Heart right ventricle (tissue), 16 donors: ENCODE measurements around the gene ADAMTSL5. TPM values are rescaled to one million over a fixed set of nuclear protein-coding genes. Genes with fewer than 3 reads are reported as not detected.
A peak's percentile ranks its signal among the peaks of the same experiment; 100 is the strongest.

ENCODE experiments used
- ATAC-seq, 8 donors: fragments of 200-7000 bp; cut with Tn5 transposase; one replicate each; pipeline ENCODE4 v1.9.1; 2020; ENCODE audit warnings: mild to moderate bottlenecking in 8 of 8, moderate library complexity in 8 of 8, moderate number of reproducible peaks in 1 of 8
- DNase-seq, 2 donors: peaks; one replicate each; pipeline ENCODE4 v3.0.0-alpha.2; 2020
- H3K27ac ChIP-seq, 10 donors: fragments of 200-600 bp; sonication (generic) in 2 of 10; one replicate each; pipeline versions ENCODE4 v1.5.0 to v1.8.0; 2020 to 2022; ENCODE audit warnings: mild to moderate bottlenecking in 3 of 10
- H3K27me3 ChIP-seq, 7 donors: fragments of 200-600 bp; one replicate each; pipeline ENCODE4 v1.8.0; 2021 to 2022; ENCODE audit warnings: mild to moderate bottlenecking in 2 of 7
- H3K36me3 ChIP-seq, 9 donors: fragments of 200-600 bp; sonication (generic) in 1 of 9; one replicate each; pipeline versions ENCODE4 v1.5.0 to v1.8.0; 2020 to 2022; ENCODE audit warnings: mild to moderate bottlenecking in 2 of 9
- H3K4me1 ChIP-seq, 9 donors: fragments of 200-600 bp; sonication (generic) in 1 of 9; one replicate each; pipeline versions ENCODE4 v1.5.0 to v1.8.0; 2020 to 2022; ENCODE audit warnings: mild to moderate bottlenecking in 4 of 9
- H3K4me3 ChIP-seq, 10 donors: fragments of 200-600 bp; sonication (generic) in 2 of 10; one replicate each; pipeline versions ENCODE4 v1.5.0 to v1.8.0; 2020 to 2022; ENCODE audit warnings: mild to moderate bottlenecking in 7 of 10, moderate library complexity in 2 of 10
- H3K9me3 ChIP-seq, 11 donors: fragments of 200-600 bp in 10 of 11; sonication (generic) in 2 of 11; one replicate each; pipeline versions ENCODE4 v1.5.0 to v1.8.0; 2013 to 2022; ENCODE audit warnings: mild to moderate bottlenecking in 2 of 11, control low read depth in 1 of 11, moderate library complexity in 1 of 11
- WGBS, 2 donors: extraction: QIAGEN DNeasy Blood & Tissue Kit; methylation state at CpG; one replicate each; pipeline ENCODE4 v1.1.7; 2013; ENCODE audit warnings: inconsistent platforms in 1 of 2; 5-methylcytosine and 5-hydroxymethylcytosine counted together
- intact Hi-C, 10 donors: fragments of 100-400 bp; cut with DNase I; formaldehyde crosslinking; loops; one replicate each; pipeline versions ENCODE4 v1.11.1 to v1.14.2; 2022
- polyA plus RNA-seq, 2 donors: library from polyadenylated mRNA; stranded (reverse); fragments of 200-250 nt; gene quantifications; one replicate each; pipeline ENCODE4 v1.2.3, GENCODE V29; 2013
- total RNA-seq, 10 donors: library from RNA; stranded (reverse); fragmentation: NEBNext Ultra II Directional in 3 of 10; extraction: Animal tissue kit (Norgen Biotek cat#: 25700) in 3 of 10; gene quantifications; one replicate each; pipeline versions ENCODE4 v1.2.1 to v1.2.4, GENCODE V29; 2021 to 2023
- TF ChIP-seq, protein P1 (sequence below), 9 donors: fragments of 200-600 bp; sonication (generic) in 2 of 9; IDR thresholded peaks; one replicate each; pipeline versions ENCODE4 v1.5.0 to v1.8.0; 2021 to 2022; ENCODE audit warnings: antibody characterized with exemption in 9 of 9, mild to moderate bottlenecking in 5 of 9, moderate library complexity in 1 of 9
- donor health status: Arrhythmogenic right ventricular cardiomyopathy.
- donor health status: ischemic (EF 13 %, LVEDD 7.1; RV severe dilation, severe dysfunction).
- donor health status: healthy with polysubstance abuse.
- donor health status: DM: no; HTN: yes; CAD: no.
- donor health status: DM: no; HTN: no; CAD: no.
- donor health status: ischemic (EF 25% LVEDD 6.9; RV normal size, moderate dysfunction).
- donor health status: ischemic (EF 25% LVEDD 5.7; RV mildly dilated, moderate dysfunction).
- donor health status: healthy.
- donor health status: DM: yes; HTN: yes; CAD: no.
- donor health status: Ischemic cardiomyopathy.
- donor health status: ischemic (EF 35%, LVEDD 5.7; RV mildly dilated, moderate dysfunction).
- donor health status: nonischemic (EF 11% LVEDD 7.7; RV severe dilation, severe dysfunction).
- donor health status: DM: yes; HTN: yes; CAD: no.
- donor health status: PGD.
- donor health status: ischemic (EF 29% LVEDD 5.4; RV normal size, mild dysfunction).
- donor health status: nonischemic (EF 23%, LVEDD 6.1; RV moderate dilation, normal function).

Gene ADAMTSL5
- total and polyA plus RNA-seq, 12 donors = 16.7 to 69.4 (median 35.8) TPM

DNA sequence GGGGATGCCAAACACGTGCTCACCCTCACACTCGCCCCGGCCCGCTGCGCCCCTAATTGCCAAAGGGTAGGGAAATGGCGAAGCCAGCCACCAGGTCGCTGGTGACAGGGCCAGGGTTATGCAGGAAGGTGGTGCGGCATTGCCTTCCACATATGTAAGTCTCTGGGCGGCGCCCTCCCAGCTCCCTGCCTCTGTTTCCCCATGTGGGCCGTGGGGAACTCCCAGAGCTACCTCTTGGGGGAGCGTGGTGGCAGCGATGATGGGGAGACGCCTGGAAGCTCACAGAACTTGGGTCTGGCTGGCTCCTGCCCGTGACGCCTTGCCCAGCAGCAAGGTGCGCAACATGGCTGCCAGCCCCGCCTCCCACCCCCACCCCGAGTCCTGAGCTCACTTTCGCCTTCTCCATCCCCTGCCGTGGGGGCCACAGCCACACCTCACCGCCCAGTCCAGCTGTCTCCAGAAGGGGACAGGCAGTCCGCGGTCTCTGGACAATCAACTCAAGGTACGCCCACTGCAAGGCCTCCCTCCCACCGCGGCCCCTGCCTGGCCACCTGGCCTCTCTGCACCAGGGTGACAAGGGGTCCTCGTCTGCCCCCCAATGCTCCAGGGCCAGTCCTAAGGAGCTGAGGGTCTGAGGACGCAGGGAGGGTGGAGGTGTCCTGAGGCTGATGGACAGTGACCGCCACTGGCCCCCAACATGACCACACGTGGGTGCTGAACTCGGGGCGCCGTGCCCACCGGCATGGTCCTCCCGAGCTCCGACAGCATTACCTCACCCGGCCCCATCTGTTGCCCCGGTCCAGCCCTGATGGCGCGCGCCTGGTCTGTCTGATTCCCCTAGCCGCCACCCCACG lies 40.4 kb downstream of the ADAMTSL5 start:
- peaks cover 23 to 63% (median 47%) of the 10 kb centered on the region in 7 donors for H3K27me3 ChIP-seq
- 49 to 59% methylated on average over 44 of the region's 44 CpGs for WGBS, 2 donors
- ATAC-seq = no peak
- TF ChIP-seq, protein P1, sequence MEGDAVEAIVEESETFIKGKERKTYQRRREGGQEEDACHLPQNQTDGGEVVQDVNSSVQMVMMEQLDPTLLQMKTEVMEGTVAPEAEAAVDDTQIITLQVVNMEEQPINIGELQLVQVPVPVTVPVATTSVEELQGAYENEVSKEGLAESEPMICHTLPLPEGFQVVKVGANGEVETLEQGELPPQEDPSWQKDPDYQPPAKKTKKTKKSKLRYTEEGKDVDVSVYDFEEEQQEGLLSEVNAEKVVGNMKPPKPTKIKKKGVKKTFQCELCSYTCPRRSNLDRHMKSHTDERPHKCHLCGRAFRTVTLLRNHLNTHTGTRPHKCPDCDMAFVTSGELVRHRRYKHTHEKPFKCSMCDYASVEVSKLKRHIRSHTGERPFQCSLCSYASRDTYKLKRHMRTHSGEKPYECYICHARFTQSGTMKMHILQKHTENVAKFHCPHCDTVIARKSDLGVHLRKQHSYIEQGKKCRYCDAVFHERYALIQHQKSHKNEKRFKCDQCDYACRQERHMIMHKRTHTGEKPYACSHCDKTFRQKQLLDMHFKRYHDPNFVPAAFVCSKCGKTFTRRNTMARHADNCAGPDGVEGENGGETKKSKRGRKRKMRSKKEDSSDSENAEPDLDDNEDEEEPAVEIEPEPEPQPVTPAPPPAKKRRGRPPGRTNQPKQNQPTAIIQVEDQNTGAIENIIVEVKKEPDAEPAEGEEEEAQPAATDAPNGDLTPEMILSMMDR (IDR thresholded peaks at IDR 0.05) = no peak
- peaks cover 0 to 31% (median 0%) of the 10 kb centered on the region in 9 donors for H3K36me3 ChIP-seq
- intact Hi-C loops = no loop called here
- DNase-seq = no peak
- no peaks in the 10 kb centered on the region for H3K9me3 ChIP-seq
- no peak overlapping the region for H3K27ac ChIP-seq
- peaks cover 35 to 66% (median 45%) of the 10 kb centered on the region in 9 donors for H3K4me1 ChIP-seq
- no peak overlapping the region for H3K4me3 ChIP-seq

DNA sequence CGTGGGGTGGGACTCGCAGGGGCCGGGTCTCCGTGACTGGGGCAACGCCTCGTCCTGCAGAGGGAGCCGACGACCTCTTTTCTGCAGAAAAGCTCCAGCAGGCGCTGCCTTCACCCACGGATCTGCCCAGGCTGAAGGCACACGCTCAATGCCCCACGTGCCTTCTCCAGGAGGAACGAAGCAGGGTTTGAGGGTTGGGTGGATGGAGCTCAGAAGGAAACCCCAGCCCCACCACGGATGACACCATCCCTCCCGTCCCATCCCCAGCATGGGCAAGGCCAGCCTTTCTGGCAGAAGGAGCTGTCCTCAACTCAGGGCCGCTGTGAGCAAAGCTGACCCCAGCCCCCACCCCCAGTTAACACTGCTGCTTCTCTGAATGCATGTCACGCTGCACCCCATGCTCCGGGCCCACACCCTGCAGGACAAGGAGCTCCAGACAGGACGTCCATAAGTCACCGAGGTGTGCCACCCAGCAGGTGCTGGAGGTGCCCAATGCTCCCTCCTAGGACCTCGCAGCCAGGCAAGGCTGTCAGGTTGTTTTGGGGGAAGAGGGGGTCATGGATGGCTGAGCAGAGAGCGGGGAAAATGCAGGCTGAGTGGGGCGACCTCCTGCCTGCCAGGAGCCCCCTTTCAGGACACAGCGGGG lies 41.2 kb downstream of the ADAMTSL5 start:
- Histone ChIP-seq H3K27me3 (peaks cover 30 to 71% (median 55%) of the 10 kb centered on the region in 7 donors), H3K36me3 (peaks cover 0 to 24% (median 0%) of the 10 kb centered on the region in 9 donors), H3K9me3 (no peaks in the 10 kb centered on the region), H3K27ac (no peak overlapping the region), H3K4me3 (peak overlapping the region in 6 of 10 donors; percentile 49 to 72 (median 59)), H3K4me1 (peaks cover 41 to 68% (median 50%) of the 10 kb centered on the region in 9 donors)
- intact Hi-C loops = no loop called here
- DNase-seq (peak in 1 of 2 donors; percentile 17), ATAC-seq (peak in 1 of 8 donors; percentile 4)
- WGBS, 2 donors = 30 to 31% methylated on average over 24 of the region's 24 CpGs
- TF ChIP-seq, protein P1 (IDR thresholded peaks at IDR 0.05) = no peak

DNA sequence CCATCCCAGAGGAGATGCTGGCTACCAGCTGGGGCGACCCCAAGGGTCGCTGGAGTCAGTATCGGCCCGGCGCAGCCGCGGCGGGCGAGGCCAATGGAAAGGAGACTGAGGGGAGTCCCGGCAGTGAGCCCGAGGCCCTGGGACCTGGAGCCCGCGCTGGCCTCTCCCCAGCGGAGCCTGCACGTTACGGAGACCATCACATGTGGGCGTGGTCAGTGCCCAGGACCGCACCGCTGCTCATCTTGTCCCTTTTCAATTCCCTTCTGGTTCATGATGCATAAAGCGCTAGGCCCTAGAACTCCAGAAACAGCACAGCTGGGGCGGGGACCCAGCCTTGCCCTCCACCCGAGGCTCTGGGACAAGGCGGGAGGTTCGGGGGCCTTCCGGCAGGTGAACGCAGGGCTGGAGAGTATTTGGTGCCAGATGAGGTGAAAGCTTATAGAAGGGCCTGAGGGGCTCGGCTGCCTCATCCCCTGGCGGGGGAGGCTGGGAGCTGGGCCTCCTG lies 41.8 kb downstream of the ADAMTSL5 start:
- Histone ChIP-seq H3K4me3 (peak overlapping the region; percentile 25 to 72 (median 56)), H3K27ac (no peak overlapping the region), H3K4me1 (peaks cover 42 to 74% (median 56%) of the 10 kb centered on the region in 9 donors), H3K36me3 (peaks cover 0 to 18% (median 0%) of the 10 kb centered on the region in 9 donors), H3K9me3 (no peaks in the 10 kb centered on the region), H3K27me3 (peaks cover 34 to 76% (median 61%) of the 10 kb centered on the region in 7 donors)
- 8 to 9% methylated on average over 24 to 28 of the region's 28 CpGs for WGBS, 2 donors
- ATAC-seq (peak in 3 of 8 donors; percentile 19 to 31 (median 24)), DNase-seq (peak in 1 of 2 donors; percentile 23)
- TF ChIP-seq, protein P1 (IDR thresholded peaks at IDR 0.05) = peak in 1 of 9 donors; percentile 16
- intact Hi-C loops = no loop called here
